Epithelial cell of esophagus (primary cell): ENCODE measurements around the gene HDGFL3.
"Not testable (repeated sequence)": the region's sequence is repeated elsewhere in the genome, so short reads cannot be mapped to it uniquely, and the experiment has no call there.

Source experiments
- DNase-seq: peaks from one replicate; pipeline ENCODE4 v3.0.0; 2010; ENCODE audit warnings: low read depth
- H3K4me3 ChIP-seq: 2 replicates; pipeline ENCODE4 v1.5.1; 2011; ENCODE audit warnings: mild to moderate bottlenecking, low read length, control low read depth
- TF ChIP-seq, protein P1 (sequence below): IDR thresholded peaks from 2 replicates; pipeline ENCODE4 v1.5.1; 2011; ENCODE audit warnings: low read depth, mild to moderate bottlenecking, low read length, control low read depth, inconsistent platforms; ENCODE audit not compliant: insufficient read depth; ENCODE audit errors: missing control alignments

HDGFL3 gene

DNA sequence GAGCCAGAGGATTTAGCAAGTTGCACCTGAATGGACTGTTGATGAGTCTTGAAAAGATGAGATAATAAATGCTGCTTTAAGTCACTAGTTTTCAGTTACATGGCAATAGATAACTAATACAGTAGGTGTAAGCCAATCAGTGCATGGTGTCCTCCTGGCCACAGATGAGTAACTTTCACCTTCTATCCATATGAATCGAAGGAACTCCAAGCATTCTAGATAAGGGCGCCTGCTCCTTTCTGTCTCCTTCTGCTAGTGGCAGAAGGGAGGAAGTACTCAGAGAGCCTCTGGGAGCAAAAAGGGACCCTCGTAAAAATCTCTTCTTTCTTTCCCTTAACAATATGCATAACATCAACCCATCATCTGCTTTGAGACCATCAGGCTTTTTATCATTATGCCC, 62.9 kb downstream of the HDGFL3 start:
- H3K4me3 ChIP-seq, result no peak overlapping the region
- no peak for DNase-seq
- TF ChIP-seq, protein P1, sequence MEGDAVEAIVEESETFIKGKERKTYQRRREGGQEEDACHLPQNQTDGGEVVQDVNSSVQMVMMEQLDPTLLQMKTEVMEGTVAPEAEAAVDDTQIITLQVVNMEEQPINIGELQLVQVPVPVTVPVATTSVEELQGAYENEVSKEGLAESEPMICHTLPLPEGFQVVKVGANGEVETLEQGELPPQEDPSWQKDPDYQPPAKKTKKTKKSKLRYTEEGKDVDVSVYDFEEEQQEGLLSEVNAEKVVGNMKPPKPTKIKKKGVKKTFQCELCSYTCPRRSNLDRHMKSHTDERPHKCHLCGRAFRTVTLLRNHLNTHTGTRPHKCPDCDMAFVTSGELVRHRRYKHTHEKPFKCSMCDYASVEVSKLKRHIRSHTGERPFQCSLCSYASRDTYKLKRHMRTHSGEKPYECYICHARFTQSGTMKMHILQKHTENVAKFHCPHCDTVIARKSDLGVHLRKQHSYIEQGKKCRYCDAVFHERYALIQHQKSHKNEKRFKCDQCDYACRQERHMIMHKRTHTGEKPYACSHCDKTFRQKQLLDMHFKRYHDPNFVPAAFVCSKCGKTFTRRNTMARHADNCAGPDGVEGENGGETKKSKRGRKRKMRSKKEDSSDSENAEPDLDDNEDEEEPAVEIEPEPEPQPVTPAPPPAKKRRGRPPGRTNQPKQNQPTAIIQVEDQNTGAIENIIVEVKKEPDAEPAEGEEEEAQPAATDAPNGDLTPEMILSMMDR, result no peak

- H3K4me3 ChIP-seq, DNase-seq: not testable (repeated sequence)
These were observed 65.5 kb downstream of the HDGFL3 start for GRCh38 chr15:83142151-83142550.

DNA sequence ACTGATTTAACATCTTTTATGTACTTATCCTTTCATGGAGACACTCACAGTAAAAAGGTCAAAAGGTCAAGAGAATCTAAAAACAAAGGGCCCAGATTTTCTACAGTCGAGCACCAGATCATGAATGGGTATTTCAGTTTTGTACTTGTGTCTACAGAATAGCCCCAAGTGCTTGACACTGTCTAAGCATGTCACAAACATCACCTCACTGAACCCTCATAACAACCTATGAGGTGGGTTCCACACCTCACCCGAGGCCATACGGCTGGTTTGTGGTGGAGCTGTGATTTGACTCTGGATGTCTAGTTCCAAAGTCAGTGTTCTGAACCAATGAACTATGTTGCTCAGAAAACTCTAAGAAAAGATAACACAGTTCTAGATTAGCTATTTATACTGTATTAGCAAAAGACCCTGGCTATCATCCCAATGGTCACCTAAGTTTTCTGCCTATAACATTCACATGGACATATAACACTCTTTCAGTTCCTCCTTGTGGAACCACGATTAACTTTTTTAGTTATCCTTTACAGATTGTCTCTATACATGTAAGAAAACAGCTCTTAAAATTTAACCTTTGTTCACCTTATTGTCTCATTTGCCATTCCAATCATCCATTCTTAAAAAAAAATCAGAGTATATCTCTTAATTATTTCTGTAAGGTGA, 74.6 kb downstream of the HDGFL3 start:
- H3K4me3 ChIP-seq, result no peak overlapping the region
- TF ChIP-seq, protein P1, result no peak
- no peak for DNase-seq

GRCh38 chr15:83129791-83130190, 77.8 kb downstream of the HDGFL3 start:
- H3K4me3 ChIP-seq, result no peak overlapping the region
- TF ChIP-seq, protein P1, result no peak
- DNase-seq, result no peak

GRCh38 chr15:83127547-83128150, 80.0 kb downstream of the HDGFL3 start:
- no peak overlapping the region for H3K4me3 ChIP-seq
- DNase-seq, result peak; percentile 39
- TF ChIP-seq, protein P1, result no peak

DNA sequence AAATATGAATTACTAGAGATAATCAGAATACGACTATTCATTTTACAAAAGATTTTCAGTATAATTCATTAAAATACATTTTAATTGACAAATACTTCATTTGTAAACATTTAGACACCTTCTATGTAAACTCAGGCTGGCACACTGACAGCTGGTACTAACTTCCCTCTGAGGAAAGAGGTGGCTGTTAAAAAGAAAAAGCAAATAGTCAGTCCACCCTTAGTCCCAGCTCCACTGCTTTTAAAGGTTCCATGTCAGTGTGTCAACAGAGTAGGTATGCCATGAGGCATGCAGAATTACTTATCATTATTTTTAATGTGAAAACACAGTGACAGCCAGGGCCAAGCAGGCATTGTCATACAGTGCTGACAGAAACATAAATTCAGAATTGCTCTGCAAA, 84.1 kb downstream of the HDGFL3 start:
- TF ChIP-seq, protein P1, result no peak
- no peak for DNase-seq
- no peak overlapping the region for H3K4me3 ChIP-seq

DNA sequence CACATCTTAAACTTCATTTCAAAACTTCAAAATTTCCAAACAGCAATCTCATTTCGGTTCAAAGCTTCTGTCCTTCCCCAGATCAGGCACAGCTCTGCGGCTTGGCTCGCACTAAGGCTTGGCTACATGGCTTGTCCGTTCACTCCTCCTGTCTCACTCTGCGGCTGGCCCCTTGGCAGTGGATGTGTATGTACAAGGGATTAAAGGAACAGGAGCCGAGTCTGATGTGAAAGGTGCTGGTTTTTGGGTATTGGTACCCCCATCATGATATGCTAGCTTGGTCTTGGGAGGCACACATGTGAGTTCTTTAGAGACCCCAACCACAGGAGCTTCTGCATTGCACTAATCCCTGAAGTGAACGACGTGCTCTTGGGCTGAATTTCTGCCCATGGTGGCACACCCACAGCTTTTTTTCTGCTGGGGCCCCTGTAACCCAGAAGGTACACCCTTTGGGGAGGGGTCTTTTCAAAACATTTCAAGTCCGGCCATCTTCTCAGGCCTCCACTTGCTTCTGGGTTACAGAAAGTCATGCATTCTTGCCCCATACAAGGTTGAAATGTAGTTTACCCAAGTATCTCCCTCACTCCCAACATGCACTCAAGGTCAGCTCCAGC, 87.5 kb downstream of the HDGFL3 start:
- no peak overlapping the region for H3K4me3 ChIP-seq
- no peak for DNase-seq
- TF ChIP-seq, protein P1, result no peak
